H9 (cell line): ENCODE data around the gene PDHB. TPM values are rescaled to one million over a fixed set of nuclear protein-coding genes. Genes with fewer than 3 reads are reported as not detected.

Experiments used
- DNase-seq: peaks from one replicate; pipeline ENCODE4 v3.0.0-alpha.2; 2017
- H2AFZ ChIP-seq: one replicate; pipeline ENCODE4 v1.6.1; 2013; ENCODE audit warnings: mild to moderate bottlenecking, low read length, control low read depth, moderate library complexity
- H2AK5ac ChIP-seq: 2 replicates; pipeline ENCODE4 v1.6.1; 2013; ENCODE audit warnings: low read length, control low read depth, mixed read lengths; ENCODE audit not compliant: insufficient read length
- H2BK120ac ChIP-seq: one replicate; pipeline ENCODE4 v1.6.1; 2013; ENCODE audit warnings: low read depth, mild to moderate bottlenecking, low read length, control low read depth, inconsistent platforms; ENCODE audit not compliant: poor library complexity, severe bottlenecking
- H2BK12ac ChIP-seq: 2 replicates; pipeline ENCODE4 v1.6.1; 2013; ENCODE audit warnings: low read length, control low read depth, mixed read lengths, low read depth; ENCODE audit not compliant: insufficient read length
- H2BK15ac ChIP-seq: 2 replicates; pipeline ENCODE4 v1.6.1; 2013; ENCODE audit warnings: low read depth, low read length, control low read depth
- H2BK20ac ChIP-seq: one replicate; pipeline ENCODE4 v1.6.1; 2013; ENCODE audit warnings: low read depth, mild to moderate bottlenecking, low read length, control low read depth, inconsistent platforms; ENCODE audit not compliant: poor library complexity, severe bottlenecking
- H2BK5ac ChIP-seq: 2 replicates; pipeline ENCODE4 v1.6.1; 2013; ENCODE audit warnings: low read length, control low read depth, mixed read lengths; ENCODE audit not compliant: insufficient read length
- H3K14ac ChIP-seq: 2 replicates; pipeline ENCODE4 v1.6.1; 2013; ENCODE audit warnings: low read length, control low read depth; ENCODE audit not compliant: insufficient read depth
- H3K18ac ChIP-seq: 2 replicates; pipeline ENCODE4 v1.6.1; 2013; ENCODE audit warnings: low read depth, mild to moderate bottlenecking, mixed read lengths, low read length, control low read depth; ENCODE audit not compliant: insufficient read length
- H3K23ac ChIP-seq: 2 replicates; pipeline ENCODE4 v1.6.1; 2013; ENCODE audit warnings: low read length, control low read depth, mixed read lengths, low read depth; ENCODE audit not compliant: insufficient read length
- H3K23me2 ChIP-seq: 2 replicates; pipeline ENCODE4 v1.6.1; 2013; ENCODE audit warnings: low read depth, mild to moderate bottlenecking, mixed read lengths, low read length, control low read depth; ENCODE audit not compliant: insufficient read length, poor library complexity, severe bottlenecking
- H3K27ac ChIP-seq: 2 replicates; pipeline ENCODE4 v1.5.1; 2013; ENCODE audit warnings: low read length, control low read depth, mixed read lengths, low read depth; ENCODE audit not compliant: insufficient read length
- H3K27me3 ChIP-seq: 2 replicates; pipeline ENCODE4 v1.6.1; 2013; ENCODE audit warnings: low read length, control low read depth, inconsistent platforms; ENCODE audit not compliant: insufficient read depth
- H3K4ac ChIP-seq: 2 replicates; pipeline ENCODE4 v1.6.1; 2013; ENCODE audit warnings: low read depth, mild to moderate bottlenecking, control low read depth, inconsistent platforms, low read length, moderate library complexity
- H3K4me1 ChIP-seq: 2 replicates; pipeline ENCODE4 v1.6.1; 2013; ENCODE audit warnings: low read length, control low read depth, inconsistent platforms; ENCODE audit not compliant: insufficient read depth
- H3K4me2 ChIP-seq: 2 replicates; pipeline ENCODE4 v1.6.1; 2013; ENCODE audit warnings: low read length, control low read depth, mixed read lengths; ENCODE audit not compliant: insufficient read length, insufficient read depth
- H3K56ac ChIP-seq: 2 replicates; pipeline ENCODE4 v1.6.1; 2013; ENCODE audit warnings: low read depth, mild to moderate bottlenecking, mixed read lengths, low read length, control low read depth; ENCODE audit not compliant: insufficient read length
- H3K79me1 ChIP-seq: 2 replicates; pipeline ENCODE4 v1.6.1; 2013; ENCODE audit warnings: low read depth, mild to moderate bottlenecking, moderate library complexity, low read length, control low read depth, inconsistent platforms; ENCODE audit not compliant: insufficient read depth, poor library complexity, severe bottlenecking
- H3K79me2 ChIP-seq: 2 replicates; pipeline ENCODE4 v1.6.1; 2013; ENCODE audit warnings: low read length, control low read depth, inconsistent platforms; ENCODE audit not compliant: insufficient read depth
- H3K9ac ChIP-seq: 2 replicates; pipeline ENCODE4 v1.6.1; 2013; ENCODE audit warnings: low read length, control low read depth, mixed read lengths; ENCODE audit not compliant: insufficient read length; ENCODE audit errors: extremely low read depth
- H3K9me3 ChIP-seq: one replicate; pipeline ENCODE4 v1.6.1; 2013; ENCODE audit warnings: low read depth, low read length, inconsistent platforms; ENCODE audit not compliant: control insufficient read depth
- H3T11ph ChIP-seq: one replicate; pipeline ENCODE4 v1.6.1; 2013; ENCODE audit warnings: mild to moderate bottlenecking, low read length, control low read depth, inconsistent platforms
- H4K20me1 ChIP-seq: one replicate; pipeline ENCODE4 v1.6.1; 2013; ENCODE audit not compliant: control insufficient read depth, insufficient read length, insufficient read depth
- H4K5ac ChIP-seq: 2 replicates; pipeline ENCODE4 v1.6.1; 2013; ENCODE audit warnings: low read depth, mild to moderate bottlenecking, mixed read lengths, low read length, control low read depth; ENCODE audit not compliant: insufficient read length
- H4K8ac ChIP-seq: replicated peaks from 2 replicates; pipeline ENCODE4 v1.6.1; 2013; ENCODE audit warnings: low read length, control low read depth, mixed read lengths, low read depth; ENCODE audit not compliant: insufficient read length
- H4K91ac ChIP-seq: 2 replicates; pipeline ENCODE4 v1.6.1; 2013; ENCODE audit warnings: low read depth, mild to moderate bottlenecking, moderate library complexity, mixed read lengths, low read length, control low read depth; ENCODE audit not compliant: insufficient read length
- H3K27ac Mint-ChIP-seq, 3 experiments: 2 replicates in 2 of 3; 3 replicates in 1 of 3; pipeline ENCODE4 v1.8.0; 2020 to 2021; ENCODE audit warnings: mixed read lengths in 3 of 3, mild to moderate bottlenecking in 1 of 3, moderate library complexity in 1 of 3
- H3K27me3 Mint-ChIP-seq: 2 replicates; pipeline ENCODE4 v1.8.0; 2021; ENCODE audit warnings: low read depth, mild to moderate bottlenecking, moderate library complexity, mixed read lengths
- H3K36me3 Mint-ChIP-seq, 3 experiments: 2 replicates in 2 of 3; 3 replicates in 1 of 3; pipeline ENCODE4 v1.8.0; 2020 to 2021; ENCODE audit warnings: low read depth in 3 of 3, mixed read lengths in 3 of 3; ENCODE audit not compliant: insufficient read depth in 1 of 3
- H3K4me1 Mint-ChIP-seq, 2 experiments: 2 replicates each; pipeline ENCODE4 v1.8.0; 2020; ENCODE audit warnings: mixed read lengths in 2 of 2
- H3K4me3 Mint-ChIP-seq, 2 experiments: 2 replicates in 1 of 2; 3 replicates in 1 of 2; pipeline ENCODE4 v1.8.0; 2020 to 2021; ENCODE audit warnings: mild to moderate bottlenecking in 2 of 2, mixed read lengths in 2 of 2, moderate library complexity in 1 of 2
- H3K9me3 Mint-ChIP-seq, 2 experiments: 2 replicates in 1 of 2; 3 replicates in 1 of 2; pipeline ENCODE4 v1.8.0; 2020; ENCODE audit warnings: mild to moderate bottlenecking in 2 of 2, mixed read lengths in 2 of 2, moderate library complexity in 1 of 2
- CTCF ChIP-seq: fragments of 200-600 bp; sonication (generic); conservative IDR thresholded peaks from 3 replicates; pipeline ENCODE4 v1.8.0; 2021; ENCODE audit warnings: antibody characterized with exemption, mild to moderate bottlenecking
- WGBS: extraction: QIAGEN DNeasy Blood & Tissue Kit; methylation state at CpG from one replicate; pipeline ENCODE4 v1.1.7; 2013; ENCODE audit warnings: missing lambda C conversion rate, low lambda C conversion rate, mixed read lengths; ENCODE audit not compliant: insufficient read length; ENCODE audit errors: extremely low coverage; 5-methylcytosine and 5-hydroxymethylcytosine counted together
- total RNA-seq: library from RNA; stranded (reverse); gene quantifications from 2 replicates; pipeline ENCODE4 v1.2.1, GENCODE V29; 2021

Gene PDHB
- total RNA-seq, 1 experiment from 2014 or later: 132 TPM

- no peak overlapping the region for H3K27ac ChIP-seq
- H3K23me2 ChIP-seq: no peaks in the 10 kb centered on the region
- H3K9ac ChIP-seq: no peak overlapping the region
These were observed 30.0 kb downstream of the PDHB start for GRCh38 chr3:58403513-58404109.

More at GRCh38 chr3:58403513-58404109, 30.0 kb downstream of the PDHB start:
- no peaks in the 10 kb centered on the region for H3K79me1 ChIP-seq
- no peaks in the 10 kb centered on the region for H3K27me3 ChIP-seq
- no peak overlapping the region for H2BK120ac ChIP-seq
- H3K4me2 ChIP-seq: no peak overlapping the region
- H2BK20ac ChIP-seq: no peak overlapping the region
- no peak overlapping the region for H3K18ac ChIP-seq
- no peak overlapping the region for H3T11ph ChIP-seq
- no peak for TF ChIP-seq CTCF
- H3K56ac ChIP-seq: no peak overlapping the region
- H4K91ac ChIP-seq: no peak overlapping the region
- H3K14ac ChIP-seq: no peak overlapping the region
- no peak overlapping the region for H2BK15ac ChIP-seq
- no peak overlapping the region for H2AK5ac ChIP-seq
- H3K4ac ChIP-seq: no peak overlapping the region
- Mint-ChIP-seq H3K9me3 (no peaks in the 10 kb centered on the region), H3K4me1 (peaks cover 18 to 27% of the 10 kb centered on the region in 2 experiments), H3K36me3 (no peaks in the 10 kb centered on the region; a peak in 2 of 7 replicates), H3K4me3 (no peak overlapping the region), H3K27me3 (no peaks in the 10 kb centered on the region), H3K27ac (0 out of 7 replicates have a peak overlapping the region, but pooled peaks of 2 of the 3 experiments have one; percentile 44 to 49)
- H2AFZ ChIP-seq: no peak overlapping the region
- no peaks in the 10 kb centered on the region for H3K79me2 ChIP-seq
- DNase-seq: no peak
- no peak overlapping the region for H3K23ac ChIP-seq
- no peak overlapping the region for H2BK12ac ChIP-seq
- no peak overlapping the region for H4K5ac ChIP-seq
- no CpG with 5 or more reads among the region's 6 CpGs for WGBS
- no peak overlapping the region for H4K8ac ChIP-seq
- no peaks in the 10 kb centered on the region for H4K20me1 ChIP-seq
- H3K4me1 ChIP-seq: no peaks in the 10 kb centered on the region; the same call in 1 of the 2 replicates
- no peak overlapping the region for H2BK5ac ChIP-seq
- no peaks in the 10 kb centered on the region for H3K9me3 ChIP-seq
